Right ventricle myocardium superior (tissue), 1 donor: Measurements from ENCODE around the gene CDH18. TPM values are rescaled to one million over a fixed set of nuclear protein-coding genes. Genes with fewer than 3 reads are reported as not detected.

Experiments used
- ATAC-seq: fragments of 200-7000 bp; cut with Tn5 transposase; one replicate; pipeline ENCODE4 v1.9.1; 2020; ENCODE audit warnings: mild to moderate bottlenecking; ENCODE audit not compliant: poor library complexity
- DNase-seq: peaks from one replicate; pipeline ENCODE4 v3.0.0-alpha.2; 2020
- intact Hi-C: fragments of 100-400 bp; cut with DNase I; formaldehyde crosslinking; loops from one replicate; pipeline ENCODE4 v1.11.2; 2022
- total RNA-seq: library from RNA; stranded (reverse); fragmentation: NEBNext Ultra II Directional; extraction: Animal tissue kit (Norgen Biotek cat#: 25700); gene quantifications from one replicate; pipeline ENCODE4 v1.2.1, GENCODE V29; 2021
- donor health status: DM: no; HTN: yes; CAD: no; lungs with severe emphysema.

The CDH18 gene
- total RNA-seq, 1 donor from 2014 or later, result not detected

DNA sequence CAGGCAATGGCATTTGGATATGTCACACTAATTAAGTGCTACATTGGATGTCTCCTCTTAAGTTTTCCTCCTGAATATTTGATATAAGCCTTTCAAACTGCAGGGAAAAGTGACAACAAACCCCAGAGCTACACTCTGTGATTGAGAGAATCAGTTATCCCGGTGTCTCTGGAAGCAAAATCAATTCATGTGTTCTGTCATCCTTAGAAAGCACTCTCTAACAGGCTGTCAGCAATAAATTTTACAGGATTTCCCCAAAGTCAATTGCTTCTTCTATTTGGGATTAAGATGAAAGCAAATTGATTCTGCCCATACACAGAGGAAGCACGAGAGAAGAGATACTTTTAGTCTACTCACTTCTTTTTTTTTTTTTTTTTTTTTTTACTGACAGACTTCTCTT, 332.4 kb downstream of the CDH18 start:
- ATAC-seq, result no peak
- intact Hi-C loops, result no loop called here
- DNase-seq, result no peak

DNA sequence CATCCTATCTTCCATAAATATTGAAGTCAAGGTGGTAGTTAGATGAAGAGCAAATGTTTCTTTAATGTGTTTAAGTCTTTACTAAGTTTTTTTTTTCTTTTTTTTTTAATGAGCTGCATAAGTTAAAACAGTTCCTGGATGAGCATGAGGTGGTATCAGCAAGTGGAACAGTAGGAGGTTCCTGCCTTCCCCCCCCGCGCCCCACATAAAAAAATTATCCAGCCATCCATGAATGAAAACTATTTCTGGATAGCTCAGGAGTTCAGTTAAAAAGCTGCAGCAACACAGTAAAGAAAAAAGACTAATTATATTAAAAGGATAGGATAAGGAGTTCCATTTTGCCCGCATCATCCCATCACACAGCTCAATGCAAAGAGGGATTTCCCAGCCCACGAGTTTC, 349.5 kb downstream of the CDH18 start:
- no peak for ATAC-seq
- DNase-seq, result no peak
- intact Hi-C loops, result no loop called here

DNA sequence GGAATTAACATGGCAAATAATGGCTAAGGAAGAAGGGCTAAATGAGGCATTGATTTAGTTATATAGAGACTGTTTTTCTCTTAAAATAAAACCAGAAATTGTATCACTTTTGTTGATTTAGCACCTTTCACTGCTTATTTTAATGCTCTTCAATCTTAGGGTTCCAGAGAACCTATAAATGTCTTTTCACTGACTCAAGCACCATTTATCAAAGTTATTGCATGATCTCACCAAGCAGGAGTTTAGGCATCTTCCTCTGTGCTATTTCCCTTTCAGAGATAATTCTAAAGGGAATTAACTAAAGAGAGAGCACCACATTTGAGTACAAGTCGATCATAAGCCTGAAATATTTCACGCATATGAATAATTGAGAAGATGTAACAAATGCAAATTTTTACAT, 357.1 kb downstream of the CDH18 start:
- intact Hi-C loops, result no loop called here
- ATAC-seq, result no peak

GRCh38 chr5:19626211-19626610, 361.8 kb downstream of the CDH18 start:
- no peak for DNase-seq
- intact Hi-C loops, result no loop called here

More for the DNA sequence above, 357.1 kb downstream of the CDH18 start:
- DNase-seq, result no peak

GRCh38 chr5:19625562-19625961, 362.4 kb downstream of the CDH18 start:
- no peak for ATAC-seq
- DNase-seq, result no peak
- intact Hi-C loops, result no loop called here

More at GRCh38 chr5:19626211-19626610, 361.8 kb downstream of the CDH18 start:
- no peak for ATAC-seq

GRCh38 chr5:19619571-19619970, 368.4 kb downstream of the CDH18 start:
- no peak for ATAC-seq
- intact Hi-C loops, result no loop called here
- no peak for DNase-seq

- intact Hi-C loops, result no loop called here
These were observed 371.2 kb downstream of the CDH18 start for GRCh38 chr5:19616701-19617215.

GRCh38 chr5:19615661-19616060, 372.3 kb downstream of the CDH18 start:
- intact Hi-C loops, result no loop called here
- no peak for DNase-seq
- no peak for ATAC-seq

More at GRCh38 chr5:19616701-19617215, 371.2 kb downstream of the CDH18 start:
- DNase-seq (no peak), ATAC-seq (no peak)

DNA sequence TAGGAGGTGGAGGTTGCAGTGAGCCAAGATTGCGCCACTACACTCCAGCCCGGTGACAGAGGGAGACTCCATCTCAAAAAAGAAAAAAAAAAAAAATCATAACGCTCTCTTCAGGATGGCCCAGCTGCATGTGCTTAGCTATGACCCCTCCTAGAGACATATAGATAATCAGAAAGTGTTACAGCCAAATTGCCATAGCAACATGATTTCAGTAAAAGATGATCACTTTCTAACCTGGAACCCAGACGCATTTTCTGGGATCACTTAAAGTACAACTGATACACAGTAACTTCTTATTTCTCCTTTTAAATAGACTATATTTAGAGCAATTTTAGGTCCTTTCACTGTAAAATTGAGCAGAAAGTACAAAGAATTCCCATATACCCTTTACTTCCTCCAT, 372.9 kb downstream of the CDH18 start:
- ATAC-seq (no peak), DNase-seq (no peak)
- intact Hi-C loops, result no loop called here

DNA sequence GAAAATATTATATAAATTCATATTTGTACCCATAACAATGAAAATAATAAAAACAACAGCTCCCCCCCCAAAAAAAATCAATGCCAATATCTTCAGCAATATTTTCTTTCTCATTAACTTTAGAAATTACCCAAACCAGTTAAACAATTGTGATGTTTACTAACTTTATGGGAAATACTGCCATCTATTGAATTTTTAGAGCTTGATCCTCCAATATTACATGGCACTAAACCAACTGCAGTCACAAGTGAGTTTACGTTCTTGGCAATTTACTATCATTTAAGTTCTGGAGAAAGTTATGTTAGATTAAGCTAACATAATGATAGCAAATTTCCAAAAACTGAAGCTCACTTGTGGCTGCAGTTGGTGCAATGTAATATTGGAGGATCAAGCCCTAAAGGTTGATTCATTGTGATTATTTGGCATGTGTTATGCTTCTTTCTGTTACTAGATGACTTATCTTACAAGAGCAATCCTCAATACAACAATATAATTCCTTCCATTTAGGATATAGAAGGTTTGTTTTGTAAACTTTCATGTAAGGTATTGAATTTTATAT, 379.5 kb downstream of the CDH18 start:
- ATAC-seq (no peak), DNase-seq (no peak)
- intact Hi-C loops, result no loop called here

- intact Hi-C loops, result no loop called here
- DNase-seq (no peak), ATAC-seq (no peak)
These were observed 382.1 kb downstream of the CDH18 start for GRCh38 chr5:19605846-19606407.

DNA sequence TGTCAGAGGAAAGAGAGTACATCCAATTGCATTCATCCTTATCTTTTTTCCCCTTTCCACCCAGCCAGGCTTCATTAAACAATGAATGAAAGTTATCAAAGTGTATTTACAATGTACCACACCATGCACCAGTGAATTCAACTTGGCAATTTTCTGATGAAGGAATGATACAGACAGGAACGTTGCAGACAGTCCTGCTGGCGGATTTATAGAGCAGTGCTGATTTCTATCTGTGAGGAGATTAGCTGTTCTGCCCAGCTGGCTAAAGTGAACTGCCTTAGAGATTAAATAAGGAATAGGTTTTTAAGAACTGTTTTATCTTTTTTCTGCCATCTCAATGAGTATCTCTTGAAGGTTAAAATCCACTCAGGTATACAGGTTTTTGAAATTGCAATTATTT, 403.9 kb downstream of the CDH18 start:
- no peak for DNase-seq
- ATAC-seq, result no peak
- intact Hi-C loops, result no loop called here

DNA sequence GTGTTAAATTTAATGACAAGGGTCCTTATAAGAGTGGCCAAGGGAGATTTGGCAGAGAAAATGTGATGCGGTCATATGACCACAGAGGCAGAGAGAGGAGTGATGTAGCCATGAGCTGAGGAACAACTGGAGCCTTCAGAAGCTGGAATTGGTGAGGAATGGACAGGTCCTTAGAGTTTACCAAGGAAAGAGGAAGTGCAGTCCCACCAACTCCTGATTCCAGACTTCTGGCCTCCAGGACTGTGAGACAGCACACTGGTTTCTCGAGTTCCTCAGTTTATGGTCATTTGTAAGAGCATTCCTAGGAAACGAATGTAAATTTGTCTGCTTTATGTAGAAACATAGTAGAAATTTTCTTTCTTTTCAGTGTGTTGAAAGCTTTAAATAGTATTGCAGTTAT, 410.1 kb downstream of the CDH18 start:
- intact Hi-C loops, result no loop called here
- DNase-seq, result no peak
- ATAC-seq, result no peak

GRCh38 chr5:19568004-19568403, 420.0 kb downstream of the CDH18 start:
- no peak for DNase-seq
- intact Hi-C loops, result no loop called here
- ATAC-seq, result no peak

- DNase-seq (no peak), ATAC-seq (no peak)
- intact Hi-C loops, result no loop called here
These were observed 422.5 kb downstream of the CDH18 start for GRCh38 chr5:19565466-19565865.

- DNase-seq (no peak), ATAC-seq (no peak)
- intact Hi-C loops, result no loop called here
These were observed 424.0 kb downstream of the CDH18 start for GRCh38 chr5:19564036-19564435.

DNA sequence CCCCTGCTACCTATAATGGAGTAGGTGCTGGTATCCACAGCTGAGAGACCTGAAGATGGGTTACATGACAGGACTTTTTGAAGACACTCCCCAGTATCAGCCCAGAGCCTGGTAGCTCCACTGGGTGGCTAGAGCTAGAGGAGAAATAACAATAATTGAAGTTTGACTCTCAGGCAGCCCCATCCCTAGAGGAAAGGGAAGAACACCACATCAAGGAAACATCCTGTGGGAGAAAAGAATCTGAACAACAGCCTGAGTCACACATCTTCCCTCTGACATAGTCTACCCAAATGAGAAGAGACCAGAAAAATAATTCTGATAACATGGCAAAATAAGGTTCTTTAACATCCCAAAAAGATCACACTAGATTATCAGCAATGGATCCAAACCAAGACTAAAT, 432.1 kb downstream of the CDH18 start:
- no peak for ATAC-seq
- intact Hi-C loops, result no loop called here
- DNase-seq, result no peak

- intact Hi-C loops, result no loop called here
- ATAC-seq (no peak), DNase-seq (no peak)
These were observed 432.6 kb downstream of the CDH18 start for GRCh38 chr5:19555436-19555835.

DNA sequence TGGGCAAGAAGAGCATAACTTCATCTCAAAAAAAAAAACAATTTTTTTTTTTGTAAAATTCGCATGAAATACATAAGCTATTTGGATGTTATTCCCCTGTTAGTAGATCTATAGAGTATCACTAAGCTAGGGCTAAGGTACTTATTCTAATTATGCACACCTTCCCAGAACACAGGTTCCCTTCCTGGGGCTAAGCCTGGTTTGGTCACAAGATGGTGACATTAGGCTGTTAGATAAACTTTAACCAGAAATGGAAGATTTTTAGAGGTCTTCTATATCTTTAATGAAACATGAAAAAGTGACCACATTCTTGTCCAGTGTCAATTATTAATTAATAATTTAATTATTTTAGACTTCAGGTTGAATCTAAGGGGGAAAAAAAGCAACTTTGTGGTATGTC, 433.5 kb downstream of the CDH18 start:
- ATAC-seq (no peak), DNase-seq (no peak)
- intact Hi-C loops, result no loop called here

GRCh38 chr5:19547640-19548039, 440.4 kb downstream of the CDH18 start:
- intact Hi-C loops, result no loop called here
- DNase-seq (no peak), ATAC-seq (no peak)

GRCh38 chr5:19546521-19546920, 441.5 kb downstream of the CDH18 start:
- intact Hi-C loops, result no loop called here
- DNase-seq (no peak), ATAC-seq (no peak)
